Pancreas (tissue), 10 donors: ENCODE data around the gene GPD1. TPM values are rescaled to one million over a fixed set of nuclear protein-coding genes. Genes with fewer than 3 reads are reported as not detected.
A peak's percentile ranks its signal among the peaks of the same experiment; 100 is the strongest.

Experiments used
- ATAC-seq, 4 donors: fragments of 200-7000 bp; cut with Tn5 transposase; one replicate each; pipeline versions ENCODE4 v1.8.0 to v1.9.1; 2020; ENCODE audit warnings: mild to moderate bottlenecking in 4 of 4, moderate library complexity in 4 of 4
- DNase-seq, 6 donors: peaks; one replicate each; pipeline ENCODE4 v3.0.0-alpha.2; 2020
- FAIRE-seq: peaks from 2 replicates; lab custom pipeline; 2012; peaks lifted over from hg19 to GRCh38; lab: Jason Lieb, UNC
- H3K27ac ChIP-seq, 4 donors: fragments of 200-600 bp; sonication (generic); 1 replicate in 3 of 4; 2 replicates in 1 of 4; pipeline versions ENCODE4 v1.5.0 to v1.8.0; 2020
- H3K27me3 ChIP-seq, 4 donors: fragments of 200-600 bp; one replicate each; pipeline ENCODE4 v1.8.0; 2021
- H3K36me3 ChIP-seq, 3 donors: fragments of 200-600 bp; sonication (generic) in 1 of 3; one replicate each; pipeline versions ENCODE4 v1.5.0 to v1.8.0; 2020 to 2021
- H3K4me1 ChIP-seq, 3 donors: fragments of 200-600 bp; one replicate each; pipeline ENCODE4 v1.8.0; 2021
- H3K4me3 ChIP-seq, 4 donors: fragments of 200-600 bp; sonication (generic) in 2 of 4; one replicate each; pipeline versions ENCODE4 v1.5.0 to v1.8.0; 2020 to 2021
- H3K9me3 ChIP-seq, 4 donors: fragments of 200-600 bp; one replicate each; pipeline ENCODE4 v1.8.0; 2021
- CTCF ChIP-seq, 4 donors: fragments of 200-600 bp; sonication (generic) in 3 of 4; IDR thresholded peaks; one replicate each; pipeline versions ENCODE4 v1.5.0 to v1.8.0; 2021; ENCODE audit warnings: antibody characterized with exemption in 4 of 4
- WGBS, 2 donors: extraction: QIAGEN DNeasy Blood & Tissue Kit; methylation state at CpG; one replicate each; pipeline ENCODE4 v1.1.7; 2013; 5-methylcytosine and 5-hydroxymethylcytosine counted together
- intact Hi-C, 3 donors: fragments of 100-400 bp; cut with DNase I; formaldehyde crosslinking; loops; one replicate each; pipeline versions ENCODE4 v1.11.1 to v1.14.2; 2022
- polyA plus RNA-seq, 2 donors: library from polyadenylated mRNA; stranded (reverse); fragments of 200-250 nt; gene quantifications; one replicate each; pipeline ENCODE4 v1.2.3, GENCODE V29; 2013
- total RNA-seq, 6 donors: library from RNA; stranded (reverse); fragmentation: NEBNext Ultra II Directional in 4 of 6; extraction: Animal tissue kit (Norgen Biotek cat#: 25700) in 4 of 6; gene quantifications; one replicate each; pipeline versions ENCODE4 v1.2.1 to v1.2.4, GENCODE V29; 2021 to 2023
- donor health status: healthy with polysubstance abuse.
- donor health status: DM: no; HTN: no; CAD: no; lungs with moderate emphysema.
- donor health status: DM: no; HTN: no; CAD: no.
- donor health status: control.
- donor health status: control.
- donor health status: Bipolar disorder and iron deficiency.
- donor health status: DM: yes; HTN: yes; CAD: no.
- donor health status: DM: no; HTN: no; CAD: no.
- donor health status: DM: no; HTN: no; CAD: no.
- donor health status: DM: yes; HTN: yes; CAD: no.

The GPD1 gene
- total and polyA plus RNA-seq, 8 donors: 0.75 to 14.2 (median 3.6) TPM

GRCh38 chr12:50072198-50072907, 31.5 kb upstream of the GPD1 start:
- Histone ChIP-seq H3K4me1 (no peaks in the 10 kb centered on the region), H3K4me3 (no peak overlapping the region), H3K9me3 (no peaks in the 10 kb centered on the region), H3K27ac (no peak overlapping the region), H3K36me3 (no peaks in the 10 kb centered on the region), H3K27me3 (no peaks in the 10 kb centered on the region)
- ATAC-seq: no peak
- intact Hi-C loops: loop anchor here in 2 of 3 donors (5.0 to 10.0 kb wide), 4 partner anchors 102 to 242 kb away; no protein-coding TSS in a partner anchor
- no peak for TF ChIP-seq CTCF (IDR thresholded peaks at IDR 0.05)
- WGBS, 2 donors: 58 to 74% methylated on average over 9 to 10 of the region's 10 CpGs
- no peak for DNase-seq
- FAIRE-seq: no peak

- no peaks in the 10 kb centered on the region for H3K36me3 ChIP-seq
- no peak for TF ChIP-seq CTCF (IDR thresholded peaks at IDR 0.05)
- intact Hi-C loops: loop anchor here in 2 of 3 donors (5.0 to 10.0 kb wide), 4 partner anchors 102 to 242 kb away; no protein-coding TSS in a partner anchor
- no peak for ATAC-seq
- no peak for FAIRE-seq
- no peak overlapping the region for H3K27ac ChIP-seq
- WGBS, 2 donors: 63 to 70% methylated on average over 7 of the region's 7 CpGs
- H3K9me3 ChIP-seq: no peaks in the 10 kb centered on the region
- DNase-seq: no peak
- no peaks in the 10 kb centered on the region for H3K27me3 ChIP-seq
- no peaks in the 10 kb centered on the region for H3K4me1 ChIP-seq
- H3K4me3 ChIP-seq: no peak overlapping the region
Measured at GRCh38 chr12:50073206-50073605, 30.6 kb upstream of the GPD1 start.

GRCh38 chr12:50073712-50074111, 30.1 kb upstream of the GPD1 start:
- TF ChIP-seq CTCF (IDR thresholded peaks at IDR 0.05): no peak
- DNase-seq (no peak), ATAC-seq (no peak), FAIRE-seq (no peak)
- no peaks in the 10 kb centered on the region for H3K27me3 ChIP-seq
- intact Hi-C loops: loop anchor here in 2 of 3 donors (5.0 to 10.0 kb wide), 4 partner anchors 101 to 241 kb away; no protein-coding TSS in a partner anchor
- no peaks in the 10 kb centered on the region for H3K9me3 ChIP-seq
- H3K27ac ChIP-seq: no peak overlapping the region
- no peaks in the 10 kb centered on the region for H3K36me3 ChIP-seq
- no peaks in the 10 kb centered on the region for H3K4me1 ChIP-seq
- no peak overlapping the region for H3K4me3 ChIP-seq
- WGBS, 2 donors: 61 to 71% methylated on average over 10 of the region's 10 CpGs

- intact Hi-C loops: loop anchor here in 2 of 3 donors (5.0 to 10.0 kb wide), 5 partner anchors 97 to 240 kb away; no protein-coding TSS in a partner anchor
- FAIRE-seq (no peak), ATAC-seq (peak; percentile 91 to 97 (median 95)), DNase-seq (peak; percentile 77 to 94 (median 90))
- no peaks in the 10 kb centered on the region for H3K27me3 ChIP-seq
- H3K4me3 ChIP-seq: no peak overlapping the region
- H3K9me3 ChIP-seq: no peaks in the 10 kb centered on the region
- WGBS, 2 donors: 2 to 4% methylated on average over 9 of the region's 9 CpGs
- H3K27ac ChIP-seq: no peak overlapping the region
- peak; percentile 85 to 94 (median 90) for TF ChIP-seq CTCF (IDR thresholded peaks at IDR 0.05)
- no peaks in the 10 kb centered on the region for H3K36me3 ChIP-seq
- H3K4me1 ChIP-seq: no peaks in the 10 kb centered on the region
Measured at GRCh38 chr12:50074936-50075807, 28.6 kb upstream of the GPD1 start.
